HepG2 (cell line): ENCODE measurements around the gene SIGLEC1. TPM values are rescaled to one million over a fixed set of nuclear protein-coding genes. Genes with fewer than 3 reads are reported as not detected.

ENCODE experiments used
- ETV6 ChIP-seq: sonication (generic); formaldehyde crosslinking; conservative IDR thresholded peaks from 2 replicates; pipeline ENCODE4 v1.4.0; 2020; ENCODE audit warnings: missing genetic modification reagents
- GLI4 ChIP-seq: sonication (generic); formaldehyde crosslinking; IDR thresholded peaks from 2 replicates; pipeline ENCODE4 v1.5.1; 2020; ENCODE audit warnings: missing genetic modification reagents, mild to moderate bottlenecking, moderate library complexity, borderline replicate concordance
- GPN1 ChIP-seq: sonication (generic); formaldehyde crosslinking; IDR thresholded peaks from 2 replicates; pipeline ENCODE4 v1.5.1; 2020; ENCODE audit warnings: missing genetic modification reagents, borderline replicate concordance
- HCFC1 ChIP-seq: fragments of 150-350 bp; IDR thresholded peaks from 2 replicates; pipeline ENCODE4 v1.6.1; 2014; ENCODE audit warnings: low read depth, low read length
- HNRNPL ChIP-seq: fragments of 200-400 bp; formaldehyde crosslinking; IDR thresholded peaks from 2 replicates; pipeline ENCODE4 v1.6.1; 2017; ENCODE audit warnings: mild to moderate bottlenecking, low read depth, low read length
- MED8 ChIP-seq: sonication (generic); formaldehyde crosslinking; IDR thresholded peaks from 2 replicates; pipeline ENCODE4 v1.8.1; 2023; ENCODE audit warnings: mild to moderate bottlenecking, missing genetic modification reagents; ENCODE audit not compliant: insufficient replicate concordance
- MTA3 ChIP-seq: sonication (generic); formaldehyde crosslinking; IDR thresholded peaks from 2 replicates; pipeline ENCODE4 v1.4.0; 2020; ENCODE audit warnings: missing genetic modification reagents
- NFYB ChIP-seq: sonication (generic); formaldehyde crosslinking; IDR thresholded peaks from 2 replicates; pipeline ENCODE4 v1.4.0; 2020; ENCODE audit warnings: missing genetic modification reagents
- ZNF138 ChIP-seq: sonication (generic); formaldehyde crosslinking; IDR thresholded peaks from 2 replicates; pipeline ENCODE4 v1.5.0; 2020; ENCODE audit warnings: mild to moderate bottlenecking, low read depth, missing genetic modification reagents
- ZNF205 ChIP-seq: IDR thresholded peaks from 2 replicates; pipeline ENCODE4 v1.6.1; 2018; ENCODE audit warnings: missing biosample characterization, missing genetic modification reagents
- ZNF207 ChIP-seq: fragments of 450-650 bp; IDR thresholded peaks from 2 replicates; pipeline ENCODE4 v1.6.1; 2016; ENCODE audit warnings: antibody characterized with exemption, borderline replicate concordance
- ZNF550 ChIP-seq: sonication (generic); formaldehyde crosslinking; IDR thresholded peaks from 2 replicates; pipeline ENCODE4 v1.4.0; 2020; ENCODE audit warnings: mild to moderate bottlenecking, missing genetic modification reagents, borderline replicate concordance
- ZNF709 ChIP-seq: sonication (generic); formaldehyde crosslinking; IDR thresholded peaks from 2 replicates; pipeline ENCODE4 v1.5.0; 2020; ENCODE audit warnings: mild to moderate bottlenecking, missing genetic modification reagents
- ZNF747 ChIP-seq: sonication (generic); formaldehyde crosslinking; IDR thresholded peaks from 2 replicates; pipeline ENCODE4 v1.8.1; 2023; ENCODE audit warnings: missing genetic modification reagents, mild to moderate bottlenecking, borderline replicate concordance
- ZNF75D ChIP-seq: sonication (generic); formaldehyde crosslinking; IDR thresholded peaks from 2 replicates; pipeline ENCODE4 v1.8.1; 2023; ENCODE audit warnings: missing genetic modification reagents, mild to moderate bottlenecking, borderline replicate concordance
- polyA plus RNA-seq, 8 experiments: library from polyadenylated mRNA; depleted of rRNA in 3 of 8; stranded (reverse) in 7 of 8; unstranded in 1 of 8; fragments of >200 nt; fragmentation: Illumina TruSeq in 4 of 8; extraction: Trizol in 4 of 8; gene quantifications; 2 replicates each; pipeline versions ENCODE4 v1.2.1 to v1.2.3, GENCODE V29; 2011 to 2016; ENCODE audit warnings: low read depth in 4 of 8, missing spikeins in 1 of 8, mixed read lengths in 1 of 8; ENCODE audit not compliant: insufficient read depth in 1 of 8
- total RNA-seq, 5 experiments: library from RNA; depleted of rRNA; stranded (reverse); fragments of >200 nt; fragmentation: Illumina TruSeq; extraction: Trizol; gene quantifications; 2 replicates each; pipeline ENCODE4 v1.2.3, GENCODE V29; 2016; ENCODE audit warnings: low read depth in 1 of 5
- TF ChIP-seq, protein P1 (sequence below): sonication (generic); formaldehyde crosslinking; IDR thresholded peaks from 2 replicates; pipeline ENCODE4 v1.4.0; 2020; ENCODE audit warnings: missing genetic modification reagents
- TF ChIP-seq, protein P2 (sequence below): sonication (generic); formaldehyde crosslinking; IDR thresholded peaks from 2 replicates; pipeline ENCODE4 v1.5.0; 2020; ENCODE audit warnings: mild to moderate bottlenecking, missing genetic modification reagents, moderate library complexity
- TF ChIP-seq, protein P3 (sequence below): sonication (generic); formaldehyde crosslinking; IDR thresholded peaks from 2 replicates; pipeline ENCODE4 v1.4.0; 2020; ENCODE audit warnings: missing genetic modification reagents
- TF ChIP-seq, protein P4 (sequence below): IDR thresholded peaks from 2 replicates; pipeline ENCODE4 v1.6.1; 2016; ENCODE audit warnings: missing genetic modification reagents, missing compliant biosample characterization
- TF ChIP-seq, protein P5 (sequence below): sonication (generic); formaldehyde crosslinking; IDR thresholded peaks from 2 replicates; pipeline ENCODE4 v1.4.0; 2020; ENCODE audit warnings: missing genetic modification reagents, mild to moderate bottlenecking, borderline replicate concordance
- TF ChIP-seq, protein P6 (sequence below): sonication (generic); formaldehyde crosslinking; IDR thresholded peaks from 2 replicates; pipeline ENCODE4 v1.4.0; 2020; ENCODE audit warnings: missing genetic modification reagents

The SIGLEC1 gene
- total and polyA plus RNA-seq, 2 of the 13 experiments (the other 11 are each of a cell fraction or from before 2014, with no cell fraction given): 0.01 TPM; not detected in 1

DNA sequence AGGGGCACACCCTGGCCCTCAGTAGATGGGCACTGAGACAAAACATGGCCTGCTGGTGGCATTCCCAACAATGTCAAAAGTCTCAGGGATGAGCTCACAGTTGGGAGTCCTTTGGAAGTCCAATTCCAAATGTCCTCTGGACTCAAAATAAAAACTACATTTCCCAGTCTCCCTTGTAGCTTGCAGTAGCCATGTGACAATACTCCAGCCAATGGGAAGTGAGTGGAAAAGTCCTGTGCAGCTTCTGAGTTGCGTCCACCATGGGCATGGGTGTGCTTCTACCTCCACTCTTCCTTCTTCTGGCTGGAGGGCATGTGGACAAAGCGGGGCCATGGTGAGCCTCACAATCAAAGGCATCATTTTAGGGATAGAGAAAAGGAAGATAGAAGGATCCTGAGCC is 24.7 kb downstream of the SIGLEC1 start (continued):
- no peak for TF ChIP-seq ZNF75D (CRISPR knock-in tag)
- peak; percentile 54; the same call in 1 of the 2 replicates for TF ChIP-seq HCFC1
- TF ChIP-seq, protein P1, sequence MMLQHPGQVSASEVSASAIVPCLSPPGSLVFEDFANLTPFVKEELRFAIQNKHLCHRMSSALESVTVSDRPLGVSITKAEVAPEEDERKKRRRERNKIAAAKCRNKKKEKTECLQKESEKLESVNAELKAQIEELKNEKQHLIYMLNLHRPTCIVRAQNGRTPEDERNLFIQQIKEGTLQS (CRISPR knock-in tag): no peak
- no peak for TF ChIP-seq ZNF709
- TF ChIP-seq ETV6 (CRISPR knock-in tag): no peak
- TF ChIP-seq GPN1: no peak
- TF ChIP-seq, protein P2, sequence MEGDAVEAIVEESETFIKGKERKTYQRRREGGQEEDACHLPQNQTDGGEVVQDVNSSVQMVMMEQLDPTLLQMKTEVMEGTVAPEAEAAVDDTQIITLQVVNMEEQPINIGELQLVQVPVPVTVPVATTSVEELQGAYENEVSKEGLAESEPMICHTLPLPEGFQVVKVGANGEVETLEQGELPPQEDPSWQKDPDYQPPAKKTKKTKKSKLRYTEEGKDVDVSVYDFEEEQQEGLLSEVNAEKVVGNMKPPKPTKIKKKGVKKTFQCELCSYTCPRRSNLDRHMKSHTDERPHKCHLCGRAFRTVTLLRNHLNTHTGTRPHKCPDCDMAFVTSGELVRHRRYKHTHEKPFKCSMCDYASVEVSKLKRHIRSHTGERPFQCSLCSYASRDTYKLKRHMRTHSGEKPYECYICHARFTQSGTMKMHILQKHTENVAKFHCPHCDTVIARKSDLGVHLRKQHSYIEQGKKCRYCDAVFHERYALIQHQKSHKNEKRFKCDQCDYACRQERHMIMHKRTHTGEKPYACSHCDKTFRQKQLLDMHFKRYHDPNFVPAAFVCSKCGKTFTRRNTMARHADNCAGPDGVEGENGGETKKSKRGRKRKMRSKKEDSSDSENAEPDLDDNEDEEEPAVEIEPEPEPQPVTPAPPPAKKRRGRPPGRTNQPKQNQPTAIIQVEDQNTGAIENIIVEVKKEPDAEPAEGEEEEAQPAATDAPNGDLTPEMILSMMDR (CRISPR knock-in tag): no peak
- no peak for TF ChIP-seq ZNF747 (CRISPR knock-in tag)
- TF ChIP-seq ZNF550 (CRISPR knock-in tag): no peak
- TF ChIP-seq, protein P3, sequence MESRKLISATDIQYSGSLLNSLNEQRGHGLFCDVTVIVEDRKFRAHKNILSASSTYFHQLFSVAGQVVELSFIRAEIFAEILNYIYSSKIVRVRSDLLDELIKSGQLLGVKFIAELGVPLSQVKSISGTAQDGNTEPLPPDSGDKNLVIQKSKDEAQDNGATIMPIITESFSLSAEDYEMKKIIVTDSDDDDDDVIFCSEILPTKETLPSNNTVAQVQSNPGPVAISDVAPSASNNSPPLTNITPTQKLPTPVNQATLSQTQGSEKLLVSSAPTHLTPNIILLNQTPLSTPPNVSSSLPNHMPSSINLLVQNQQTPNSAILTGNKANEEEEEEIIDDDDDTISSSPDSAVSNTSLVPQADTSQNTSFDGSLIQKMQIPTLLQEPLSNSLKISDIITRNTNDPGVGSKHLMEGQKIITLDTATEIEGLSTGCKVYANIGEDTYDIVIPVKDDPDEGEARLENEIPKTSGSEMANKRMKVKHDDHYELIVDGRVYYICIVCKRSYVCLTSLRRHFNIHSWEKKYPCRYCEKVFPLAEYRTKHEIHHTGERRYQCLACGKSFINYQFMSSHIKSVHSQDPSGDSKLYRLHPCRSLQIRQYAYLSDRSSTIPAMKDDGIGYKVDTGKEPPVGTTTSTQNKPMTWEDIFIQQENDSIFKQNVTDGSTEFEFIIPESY (CRISPR knock-in tag): no peak
- TF ChIP-seq NFYB (CRISPR knock-in tag): peak; percentile 96
- TF ChIP-seq ZNF138 (CRISPR knock-in tag): no peak
- TF ChIP-seq, protein P4, sequence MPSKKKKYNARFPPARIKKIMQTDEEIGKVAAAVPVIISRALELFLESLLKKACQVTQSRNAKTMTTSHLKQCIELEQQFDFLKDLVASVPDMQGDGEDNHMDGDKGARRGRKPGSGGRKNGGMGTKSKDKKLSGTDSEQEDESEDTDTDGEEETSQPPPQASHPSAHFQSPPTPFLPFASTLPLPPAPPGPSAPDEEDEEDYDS (CRISPR knock-in tag): no peak
- TF ChIP-seq, protein P5, sequence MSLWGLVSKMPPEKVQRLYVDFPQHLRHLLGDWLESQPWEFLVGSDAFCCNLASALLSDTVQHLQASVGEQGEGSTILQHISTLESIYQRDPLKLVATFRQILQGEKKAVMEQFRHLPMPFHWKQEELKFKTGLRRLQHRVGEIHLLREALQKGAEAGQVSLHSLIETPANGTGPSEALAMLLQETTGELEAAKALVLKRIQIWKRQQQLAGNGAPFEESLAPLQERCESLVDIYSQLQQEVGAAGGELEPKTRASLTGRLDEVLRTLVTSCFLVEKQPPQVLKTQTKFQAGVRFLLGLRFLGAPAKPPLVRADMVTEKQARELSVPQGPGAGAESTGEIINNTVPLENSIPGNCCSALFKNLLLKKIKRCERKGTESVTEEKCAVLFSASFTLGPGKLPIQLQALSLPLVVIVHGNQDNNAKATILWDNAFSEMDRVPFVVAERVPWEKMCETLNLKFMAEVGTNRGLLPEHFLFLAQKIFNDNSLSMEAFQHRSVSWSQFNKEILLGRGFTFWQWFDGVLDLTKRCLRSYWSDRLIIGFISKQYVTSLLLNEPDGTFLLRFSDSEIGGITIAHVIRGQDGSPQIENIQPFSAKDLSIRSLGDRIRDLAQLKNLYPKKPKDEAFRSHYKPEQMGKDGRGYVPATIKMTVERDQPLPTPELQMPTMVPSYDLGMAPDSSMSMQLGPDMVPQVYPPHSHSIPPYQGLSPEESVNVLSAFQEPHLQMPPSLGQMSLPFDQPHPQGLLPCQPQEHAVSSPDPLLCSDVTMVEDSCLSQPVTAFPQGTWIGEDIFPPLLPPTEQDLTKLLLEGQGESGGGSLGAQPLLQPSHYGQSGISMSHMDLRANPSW (CRISPR knock-in tag): no peak
- no peak for TF ChIP-seq MED8
- TF ChIP-seq MTA3 (CRISPR knock-in tag): no peak
- TF ChIP-seq ZNF207: no peak
- TF ChIP-seq, protein P6, sequence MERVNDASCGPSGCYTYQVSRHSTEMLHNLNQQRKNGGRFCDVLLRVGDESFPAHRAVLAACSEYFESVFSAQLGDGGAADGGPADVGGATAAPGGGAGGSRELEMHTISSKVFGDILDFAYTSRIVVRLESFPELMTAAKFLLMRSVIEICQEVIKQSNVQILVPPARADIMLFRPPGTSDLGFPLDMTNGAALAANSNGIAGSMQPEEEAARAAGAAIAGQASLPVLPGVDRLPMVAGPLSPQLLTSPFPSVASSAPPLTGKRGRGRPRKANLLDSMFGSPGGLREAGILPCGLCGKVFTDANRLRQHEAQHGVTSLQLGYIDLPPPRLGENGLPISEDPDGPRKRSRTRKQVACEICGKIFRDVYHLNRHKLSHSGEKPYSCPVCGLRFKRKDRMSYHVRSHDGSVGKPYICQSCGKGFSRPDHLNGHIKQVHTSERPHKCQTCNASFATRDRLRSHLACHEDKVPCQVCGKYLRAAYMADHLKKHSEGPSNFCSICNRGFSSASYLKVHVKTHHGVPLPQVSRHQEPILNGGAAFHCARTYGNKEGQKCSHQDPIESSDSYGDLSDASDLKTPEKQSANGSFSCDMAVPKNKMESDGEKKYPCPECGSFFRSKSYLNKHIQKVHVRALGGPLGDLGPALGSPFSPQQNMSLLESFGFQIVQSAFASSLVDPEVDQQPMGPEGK (CRISPR knock-in tag): no peak
- TF ChIP-seq GLI4 (CRISPR knock-in tag): no peak
- TF ChIP-seq HNRNPL: no peak
- 0 out of 2 replicates have a peak, but pooled peaks have one; percentile 34 for TF ChIP-seq ZNF205 (CRISPR knock-in tag)
